Hippocampal formation (tissue), 2 donors: ENCODE results near the gene CD82.
"Not testable (repeated sequence)": the region's sequence is repeated elsewhere in the genome, so short reads cannot be mapped to it uniquely, and the experiment has no call there.

Experiments
- DNase-seq, 2 donors: peaks; one replicate each; lab custom pipeline; 2025; lab: John Stamatoyannopoulos, UW

CD82 gene

GRCh38 chr11:44559940-44560300 is 5.5 kb upstream of the CD82 start:
- not testable (repeated sequence) for DNase-seq

DNA sequence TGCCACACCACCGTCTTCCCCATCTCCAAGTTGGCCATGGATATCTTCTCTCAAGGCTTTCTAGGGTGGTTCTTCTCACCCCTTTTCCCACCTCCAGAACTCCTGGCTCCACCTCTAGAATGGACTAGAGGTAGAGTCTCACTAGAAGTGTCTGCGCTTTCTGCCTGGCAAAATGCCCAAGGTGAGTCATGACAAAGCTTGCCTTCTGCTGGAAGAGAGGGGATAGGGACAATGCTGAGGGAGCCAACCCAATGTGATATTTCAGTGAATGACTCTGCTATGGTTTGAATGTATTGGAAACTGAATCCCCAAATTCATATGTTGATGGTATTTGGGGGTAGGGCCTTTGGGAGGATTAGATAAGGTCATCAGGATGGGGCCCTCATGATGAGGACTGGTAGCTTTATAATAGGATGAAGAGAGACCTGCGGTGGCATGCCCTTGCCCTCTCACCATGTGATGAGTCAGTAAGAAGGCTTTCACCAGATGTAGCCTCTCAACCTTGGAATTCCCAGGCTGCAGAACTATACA is 4.1 kb upstream of the CD82 start:
- DNase-seq: no peak

DNA sequence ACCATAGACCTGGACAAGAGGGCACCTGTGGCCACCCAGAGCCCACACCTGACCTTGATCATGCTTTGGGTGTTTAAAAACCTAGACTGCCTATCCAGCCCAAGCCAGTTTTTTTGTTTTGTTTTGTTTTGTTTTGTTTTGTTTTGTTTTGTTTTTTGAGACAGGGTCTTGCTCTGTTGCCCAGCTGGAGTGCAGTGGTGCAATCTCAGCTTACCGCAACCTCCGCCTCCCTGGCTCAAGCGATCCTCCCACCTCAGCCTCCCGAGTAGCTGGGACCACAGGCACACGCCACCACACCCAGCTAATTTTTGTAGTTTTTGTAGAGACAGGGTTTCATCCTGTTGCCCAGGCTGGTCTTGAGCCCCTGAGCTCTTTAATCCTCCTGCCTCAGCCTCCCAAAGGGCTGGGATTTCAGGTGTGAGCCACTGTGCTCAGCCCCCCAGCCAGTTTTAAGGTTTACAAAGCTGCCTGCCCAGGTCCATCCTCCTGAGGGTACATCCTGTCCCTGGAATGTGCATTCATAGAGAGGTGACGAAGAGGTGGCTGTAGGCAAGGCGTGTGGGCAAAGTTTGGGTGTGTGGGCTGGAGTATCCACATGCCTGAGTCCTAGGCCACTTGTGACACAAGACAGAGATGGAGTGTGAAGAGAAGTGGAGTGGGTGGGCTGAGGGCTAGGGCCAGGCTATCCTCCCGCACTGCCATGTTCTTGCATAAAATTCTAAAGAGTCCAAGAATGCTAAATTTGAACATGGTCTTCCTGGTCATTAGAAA is 3.3 kb upstream of the CD82 start:
- DNase-seq: no peak

DNA sequence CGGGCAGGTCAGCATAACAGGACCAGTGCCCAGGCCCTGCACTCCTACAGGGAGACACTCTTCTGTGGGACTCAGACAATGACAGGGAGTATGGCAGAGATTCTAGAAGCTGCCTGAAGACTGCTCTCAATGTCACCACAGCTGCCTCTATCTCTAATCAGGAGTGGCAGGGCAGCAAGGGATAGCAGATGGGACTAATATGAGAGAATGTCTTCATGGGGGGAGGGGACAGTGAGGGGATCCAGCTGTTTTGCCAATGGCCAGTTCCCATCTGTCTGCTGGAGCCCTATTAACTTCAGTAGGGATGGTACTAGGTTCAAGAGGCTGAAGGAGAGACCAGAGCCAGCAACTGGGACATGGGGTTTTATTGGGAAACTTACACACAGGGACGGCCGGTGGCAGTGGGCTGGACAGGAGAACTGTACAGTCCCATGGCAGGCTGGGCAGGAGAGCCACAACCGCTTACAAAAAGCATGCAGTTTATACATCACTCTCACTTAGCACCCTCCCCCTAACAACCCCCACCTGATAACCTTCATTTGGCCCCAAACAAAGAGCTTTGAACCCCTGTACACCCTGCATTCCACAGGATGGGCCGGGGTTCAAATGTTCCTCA is 2.5 kb upstream of the CD82 start:
- DNase-seq: no peak

GRCh38 chr11:44563711-44564110 is 1.8 kb upstream of the CD82 start:
- DNase-seq: no peak

DNA sequence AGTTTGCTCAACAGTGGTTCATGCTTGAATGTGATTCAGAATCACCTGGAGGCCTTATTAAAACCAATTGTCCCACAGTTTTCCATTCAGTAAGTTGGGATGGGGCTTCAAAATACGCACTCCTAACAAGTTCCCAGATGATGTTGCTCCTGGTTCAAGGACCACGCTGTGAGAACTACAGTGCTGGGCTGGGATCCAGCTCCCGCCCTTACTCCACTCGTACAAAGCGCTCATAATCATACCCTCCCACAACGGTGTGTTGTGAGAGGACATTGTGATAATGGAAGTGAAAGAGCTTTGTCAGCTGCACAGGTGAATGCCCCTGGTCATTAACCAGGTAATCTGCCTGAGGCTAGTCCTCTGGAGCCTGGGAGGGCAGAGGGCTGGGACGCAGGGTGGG is 1.3 kb upstream of the CD82 start:
- no peak for DNase-seq

DNA sequence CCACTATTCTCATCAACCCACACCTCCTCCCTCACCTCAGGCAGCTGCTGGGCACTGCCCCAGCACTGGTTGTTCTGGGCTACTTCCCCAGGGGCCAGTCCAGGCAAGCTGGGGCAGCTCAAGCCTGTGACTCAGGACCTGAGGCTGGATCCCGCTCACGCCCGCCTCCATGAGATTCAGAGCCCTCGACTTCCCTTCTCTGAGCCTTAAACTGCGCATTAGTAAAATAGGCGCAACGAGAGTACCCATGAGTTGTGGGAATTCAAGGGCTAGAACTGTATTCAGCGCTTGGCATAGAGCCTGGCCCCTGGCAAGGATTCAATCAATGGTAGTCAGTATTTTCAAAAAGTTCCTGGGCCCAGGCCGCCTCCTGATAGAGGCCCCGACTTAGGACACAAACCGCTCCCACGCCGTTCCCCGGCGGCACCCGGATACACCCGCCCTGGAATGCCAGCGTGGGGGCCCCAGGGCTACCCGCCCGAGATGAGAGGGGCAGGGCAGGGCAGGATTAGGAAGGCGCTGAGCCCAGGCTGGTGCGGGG is 723 bp upstream of the CD82 start:
- DNase-seq: peak in 1 of 2 donors; percentile 59

GRCh38 chr11:44565953-44566949 is 788 bp downstream of the CD82 start:
- DNase-seq: no peak

DNA sequence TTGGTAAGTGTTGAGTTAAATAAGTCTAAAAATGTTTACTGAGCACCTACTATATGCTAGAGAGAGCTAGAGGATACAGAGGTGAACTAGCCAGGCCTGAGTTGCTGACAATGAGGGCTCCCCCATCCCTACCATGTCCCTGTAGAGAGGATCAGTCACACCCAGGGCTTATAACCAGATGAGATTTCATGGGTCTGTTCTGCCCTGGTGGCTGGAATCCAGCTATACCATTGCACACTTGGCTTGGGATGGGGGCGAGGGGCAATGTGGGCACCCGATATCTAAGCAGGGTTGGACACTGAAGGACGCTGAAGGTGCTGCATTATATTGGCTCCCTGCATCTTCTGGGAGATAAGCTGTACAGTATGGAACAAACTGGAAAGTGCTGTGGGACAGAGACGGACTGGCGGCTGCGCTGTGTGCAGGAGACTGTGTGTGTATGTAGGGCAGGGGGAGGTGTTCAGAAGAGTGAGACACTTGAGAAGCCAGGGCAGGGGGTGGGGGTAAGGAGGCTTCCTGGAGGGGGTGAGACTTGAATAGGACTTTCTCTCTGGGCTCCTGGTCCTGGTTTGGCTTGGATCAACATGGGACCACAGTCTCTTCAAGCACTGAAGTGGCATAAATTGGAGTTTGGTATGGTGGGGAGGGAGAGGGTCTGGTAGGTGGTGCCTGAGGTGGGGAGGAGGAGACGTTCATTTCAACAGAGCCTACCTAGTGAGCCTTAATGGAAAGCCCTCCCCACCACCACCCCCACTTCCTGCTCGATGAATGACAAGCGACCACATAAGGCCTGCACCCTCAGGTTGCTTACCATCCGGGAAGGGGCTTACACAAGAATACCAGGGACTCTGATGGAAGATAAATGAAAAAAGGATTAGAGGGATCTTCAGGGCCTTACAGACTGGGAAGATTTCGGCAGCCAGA is 1.8 kb downstream of the CD82 start:
- no peak for DNase-seq

GRCh38 chr11:44567876-44568256 is 2.4 kb downstream of the CD82 start:
- DNase-seq: no peak

DNA sequence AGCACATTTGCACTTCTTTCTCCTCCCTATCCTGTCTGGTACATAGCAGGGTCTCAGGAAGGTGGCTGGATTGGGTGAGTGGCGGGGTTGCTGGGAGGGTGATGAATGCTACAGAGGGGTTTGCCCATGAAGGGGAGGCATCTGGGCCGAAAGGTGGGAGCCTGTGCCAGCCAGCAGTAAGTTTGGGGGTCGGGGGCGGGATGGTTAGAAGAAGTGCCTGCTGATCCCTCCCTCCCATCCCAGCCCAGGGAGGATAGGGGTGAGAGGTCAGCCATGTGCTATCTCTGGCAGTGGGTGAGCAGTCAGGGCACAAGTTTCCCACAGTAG is 2.8 kb downstream of the CD82 start:
- DNase-seq: no peak

- peak; percentile 10 to 58 for DNase-seq
Observed at GRCh38 chr11:44568658-44569473, 3.4 kb downstream of the CD82 start.

DNA sequence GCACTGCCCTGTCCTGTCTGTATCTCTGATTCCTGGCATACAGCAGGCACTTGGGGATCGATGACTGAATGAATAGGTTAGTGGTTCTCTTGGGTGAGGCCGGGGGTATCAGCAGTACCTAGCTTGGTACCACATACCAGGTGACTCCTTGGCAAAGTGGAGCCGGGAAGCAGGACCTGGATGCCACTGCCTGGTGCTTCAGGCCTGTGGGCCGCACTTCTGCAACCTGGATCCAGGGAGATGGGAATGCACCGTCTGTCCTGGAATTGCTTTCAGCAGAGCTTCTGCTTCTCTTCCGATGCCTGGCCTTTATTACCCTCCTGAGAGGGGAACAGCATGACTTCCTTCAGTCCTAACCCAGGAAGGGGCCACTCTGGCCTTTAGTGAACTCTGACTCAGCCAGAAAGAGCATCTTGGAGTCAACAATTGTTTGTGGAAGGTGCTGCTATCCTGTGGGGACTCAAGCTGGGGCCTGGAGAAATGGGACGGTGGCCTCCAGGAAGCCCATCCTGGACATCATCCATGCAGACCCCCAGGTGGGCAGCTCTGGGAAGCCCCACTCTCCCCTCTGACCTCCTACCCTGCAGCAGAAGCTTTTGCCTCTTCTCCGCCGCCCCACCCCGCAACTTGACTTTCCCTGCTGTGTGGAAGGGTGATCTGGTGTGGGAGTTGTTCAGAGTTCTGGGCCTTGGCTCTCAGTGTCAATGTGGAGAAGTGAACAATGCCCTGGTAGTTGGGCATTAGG is 5.1 kb downstream of the CD82 start:
- no peak for DNase-seq

- no peak for DNase-seq
Observed at GRCh38 chr11:44571871-44572270, 6.4 kb downstream of the CD82 start.

DNA sequence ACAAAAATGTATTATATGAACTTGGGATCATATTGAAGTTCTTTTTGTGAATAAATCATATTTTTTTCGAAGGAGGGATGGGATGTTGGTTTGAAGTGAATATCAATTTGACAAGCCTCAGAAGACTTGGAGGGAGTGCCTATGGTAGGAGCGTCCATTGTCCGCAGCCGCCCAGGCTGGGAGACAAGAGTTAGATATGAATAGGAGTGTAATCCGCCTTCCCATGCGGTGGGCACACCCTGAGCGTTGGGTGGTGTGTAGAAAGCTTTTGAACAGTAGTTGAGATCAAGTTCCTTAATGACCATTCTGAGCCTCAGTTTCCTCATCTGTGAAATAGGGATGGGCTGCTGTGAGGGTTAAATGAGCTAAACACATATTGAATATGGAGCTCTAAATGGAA is 7.0 kb downstream of the CD82 start:
- DNase-seq: no peak

DNA sequence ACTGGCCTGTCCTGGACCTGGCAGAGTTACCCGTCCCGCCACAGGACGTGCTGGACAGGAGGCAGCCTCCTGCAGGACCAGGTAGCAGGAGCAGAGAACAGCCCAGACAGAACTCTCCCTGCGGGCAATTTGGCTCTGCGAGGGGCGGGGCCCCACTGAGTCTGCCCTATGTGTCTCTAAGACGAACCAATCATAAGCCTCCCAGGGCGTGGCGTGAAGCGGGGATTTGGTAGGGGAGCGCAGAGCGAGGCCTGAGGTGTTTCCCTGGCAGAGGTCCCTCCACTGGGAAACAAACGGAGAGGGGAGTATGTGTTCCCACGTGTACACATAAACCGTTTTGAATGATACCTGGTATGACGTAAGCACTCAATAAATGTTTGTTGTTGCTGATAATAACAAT is 7.4 kb downstream of the CD82 start:
- DNase-seq: no peak

DNA sequence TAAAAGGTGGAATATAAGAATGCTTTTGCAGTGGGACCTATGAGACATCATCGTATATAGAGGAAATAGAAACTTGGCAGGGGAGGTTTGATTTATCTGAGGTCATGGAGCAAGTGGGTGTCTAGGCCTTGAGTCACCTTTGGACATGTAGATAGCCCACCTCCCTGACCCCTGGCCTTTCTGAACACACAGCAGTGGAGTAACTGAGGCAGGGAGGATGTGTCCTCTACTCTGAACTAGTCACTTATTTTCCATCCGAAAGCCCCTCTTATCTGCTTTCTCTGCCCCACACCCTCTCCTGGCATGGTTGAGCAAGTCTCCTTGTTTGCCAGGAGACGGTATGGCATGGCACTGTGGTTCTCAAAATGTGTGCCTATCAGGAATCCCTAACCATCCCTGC is 7.9 kb downstream of the CD82 start:
- no peak for DNase-seq

GRCh38 chr11:44574610-44575287 is 9.3 kb downstream of the CD82 start:
- no peak for DNase-seq

DNA sequence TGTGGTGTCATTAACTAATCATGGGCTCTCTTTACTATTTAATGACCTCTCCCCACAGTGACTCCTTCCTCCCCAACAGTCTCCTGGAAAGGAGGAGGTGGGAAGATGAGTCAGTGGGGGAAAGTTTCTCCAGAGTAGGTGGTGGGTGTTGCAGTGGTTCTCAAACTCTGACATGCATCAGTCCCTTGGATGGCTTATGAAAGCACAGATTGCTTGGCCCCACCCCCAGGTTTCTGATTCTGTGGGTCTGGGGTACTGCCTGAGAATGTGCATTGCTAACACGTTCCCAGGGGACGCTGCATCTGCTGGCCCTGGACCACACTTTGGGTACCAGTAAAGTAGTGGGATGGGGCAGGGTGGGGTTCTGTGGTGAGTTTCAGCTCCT is 9.8 kb downstream of the CD82 start:
- DNase-seq: no peak
